GM12878 (cell line): Measurements from ENCODE around the gene SIPA1. TPM values are rescaled to one million over a fixed set of nuclear protein-coding genes. Genes with fewer than 3 reads are reported as not detected.

ENCODE experiments used
- BMI1 ChIP-seq: fragments of 450-650 bp; IDR thresholded peaks from 2 replicates; pipeline ENCODE4 v1.6.1; 2016; ENCODE audit warnings: mild to moderate bottlenecking, moderate library complexity, borderline replicate concordance
- ETV6 ChIP-seq, 2 experiments: fragments of 450-650 bp in 1 of 2; IDR thresholded peaks in 1 of 2; conservative IDR thresholded peaks in 1 of 2; 2 replicates each; pipeline ENCODE4 v1.6.1; 2014; ENCODE audit warnings: antibody characterized with exemption in 1 of 2, borderline replicate concordance in 1 of 2, low read depth in 1 of 2, mild to moderate bottlenecking in 1 of 2, moderate library complexity in 1 of 2
- FOXM1 ChIP-seq: IDR thresholded peaks from 2 replicates; pipeline ENCODE4 v1.6.1; 2012; ENCODE audit warnings: low read depth, mild to moderate bottlenecking, inconsistent platforms, low read length, moderate library complexity
- HDAC2 ChIP-seq: fragments of 200-600 bp; sonication (generic); IDR thresholded peaks from 2 replicates; pipeline ENCODE4 v1.6.1; 2017
- HDGF ChIP-seq: fragments of 450-650 bp; IDR thresholded peaks from 2 replicates; pipeline ENCODE4 v1.6.1; 2016; ENCODE audit warnings: antibody characterized with exemption
- HSF1 ChIP-seq: fragments of 150-350 bp; IDR thresholded peaks from 2 replicates; pipeline ENCODE4 v1.6.1; 2014; ENCODE audit warnings: mild to moderate bottlenecking, low read depth, low read length
- IKZF1 ChIP-seq: fragments of 450-650 bp; conservative IDR thresholded peaks from 2 replicates; pipeline ENCODE4 v1.6.1; 2017; ENCODE audit warnings: antibody characterized with exemption, mild to moderate bottlenecking
- JUND ChIP-seq: IDR thresholded peaks from 2 replicates; pipeline ENCODE4 v1.6.1; 2012; ENCODE audit warnings: low read depth, mild to moderate bottlenecking, low read length, improper control_type of control experiment, moderate library complexity
- MEF2A ChIP-seq: IDR thresholded peaks from 2 replicates; pipeline ENCODE4 v1.6.1; 2011; ENCODE audit warnings: low read depth, mild to moderate bottlenecking, low read length, moderate library complexity; ENCODE audit not compliant: insufficient read depth
- MEF2B ChIP-seq: fragments of 450-650 bp; IDR thresholded peaks from 2 replicates; pipeline ENCODE4 v1.6.1; 2018; ENCODE audit warnings: mild to moderate bottlenecking, moderate library complexity; ENCODE audit not compliant: partially characterized antibody, poor library complexity, severe bottlenecking
- NFIC ChIP-seq: IDR thresholded peaks from 2 replicates; pipeline ENCODE4 v1.6.1; 2012; ENCODE audit warnings: low read depth, mild to moderate bottlenecking, inconsistent platforms, low read length, moderate library complexity
- PKNOX1 ChIP-seq: fragments of 450-650 bp; IDR thresholded peaks from 2 replicates; pipeline ENCODE4 v1.6.1; 2016; ENCODE audit warnings: mild to moderate bottlenecking
- POLR2A ChIP-seq: IDR thresholded peaks from 2 replicates; pipeline ENCODE4 v1.6.1; 2011; ENCODE audit warnings: low read depth, mild to moderate bottlenecking, low read length
- POLR2AphosphoS5 ChIP-seq: IDR thresholded peaks from 2 replicates; pipeline ENCODE4 v1.6.1; 2011; ENCODE audit warnings: mild to moderate bottlenecking, low read length, inconsistent platforms
- RBBP5 ChIP-seq: fragments of 200-600 bp; sonication (generic); conservative IDR thresholded peaks from 2 replicates; pipeline ENCODE4 v1.6.1; 2016
- RFX5 ChIP-seq: IDR thresholded peaks from 2 replicates; pipeline ENCODE4 v1.6.1; 2011; ENCODE audit warnings: low read depth, low read length, improper control_type of control experiment
- SIX5 ChIP-seq: IDR thresholded peaks from 2 replicates; pipeline ENCODE4 v1.6.1; 2011; ENCODE audit warnings: mild to moderate bottlenecking, low read depth, low read length, moderate library complexity; ENCODE audit not compliant: severe bottlenecking
- SPI1 ChIP-seq: IDR thresholded peaks from 2 replicates; pipeline ENCODE4 v1.6.1; 2011; ENCODE audit warnings: low read depth, mild to moderate bottlenecking, low read length, moderate library complexity, borderline replicate concordance; ENCODE audit not compliant: insufficient read depth
- SREBF2 ChIP-seq: IDR thresholded peaks from 2 replicates; pipeline ENCODE4 v1.6.1; 2012; ENCODE audit warnings: mild to moderate bottlenecking, low read length
- TCF7 ChIP-seq: IDR thresholded peaks from 2 replicates; pipeline ENCODE4 v1.6.1; 2014; ENCODE audit warnings: antibody characterized with exemption, borderline replicate concordance
- ZBTB11 ChIP-seq: fragments of 450-650 bp; formaldehyde crosslinking; IDR thresholded peaks from 2 replicates; pipeline ENCODE4 v1.5.0; 2022; ENCODE audit warnings: mild to moderate bottlenecking, missing genetic modification characterization
- ZBTB4 ChIP-seq: fragments of 450-650 bp; formaldehyde crosslinking; IDR thresholded peaks from 2 replicates; pipeline ENCODE4 v1.4.0; 2022; ENCODE audit warnings: mild to moderate bottlenecking, moderate library complexity
- ZNF384 ChIP-seq: IDR thresholded peaks from 2 replicates; pipeline ENCODE4 v1.6.1; 2012; ENCODE audit warnings: low read depth, mild to moderate bottlenecking, low read length, improper control_type of control experiment, borderline replicate concordance
- polyA plus RNA-seq, 11 experiments: library from polyadenylated mRNA; depleted of rRNA in 4 of 11; unstranded in 6 of 11; stranded (reverse) in 5 of 11; fragments of >200 nt; fragmentation: Nextera tagmentation in 4 of 11; fragmentation: Illumina TruSeq in 1 of 11; extraction: Ambion mirVana in 4 of 11; extraction: Trizol in 1 of 11; gene quantifications; 1 replicate in 1 of 11; 2 replicates in 10 of 11; pipeline versions ENCODE4 v1.2.1 to v1.2.3, GENCODE V29; 2011 to 2016; ENCODE audit warnings: inconsistent platforms in 2 of 11, missing spikeins in 2 of 11, low read depth in 1 of 11
- total RNA-seq, 4 experiments: library from RNA; depleted of rRNA in 3 of 4; stranded (reverse); fragments of >200 nt in 3 of 4; fragmentation: Illumina TruSeq in 1 of 4; extraction: Trizol in 1 of 4; gene quantifications; 2 replicates each; pipeline versions ENCODE4 v1.2.1 to v1.2.3, GENCODE V29; 2013 to 2021

The SIPA1 gene
- total and polyA plus RNA-seq, 10 of the 15 experiments (the other 5 are each of a cell fraction or from before 2014, with no cell fraction given): 1.0 to 139 (median 33.4) TPM

GRCh38 chr11:65637794-65638419 is at the start of gene SIPA1 (continued):
- no peak for TF ChIP-seq ZBTB11 (CRISPR knock-in tag)
- TF ChIP-seq HDAC2: no peak
- TF ChIP-seq TCF7: no peak
- TF ChIP-seq PKNOX1: no peak
- TF ChIP-seq ZBTB4 (CRISPR knock-in tag): no peak
- no peak for TF ChIP-seq SREBF2
- TF ChIP-seq FOXM1: no peak
- TF ChIP-seq JUND: no peak
- TF ChIP-seq ETV6 (conservative IDR thresholded peaks at IDR 0.05 in 1 of 2, IDR thresholded peaks at IDR 0.05 in 1 of 2; ENCODE audit: borderline replicate concordance in 1 of 2, low read depth in 1 of 2): no peak
- TF ChIP-seq SIX5: no peak
- no peak for TF ChIP-seq MEF2A
- TF ChIP-seq RBBP5: no peak
- TF ChIP-seq HDGF: no peak
- no peak for TF ChIP-seq RFX5
- TF ChIP-seq NFIC: no peak
- TF ChIP-seq SPI1: no peak
- no peak for TF ChIP-seq MEF2B
- no peak for TF ChIP-seq ZNF384
- TF ChIP-seq POLR2AphosphoS5: peak; percentile 73
- no peak for TF ChIP-seq HSF1
- TF ChIP-seq IKZF1: no peak
- peak; percentile 81 for TF ChIP-seq POLR2A
- TF ChIP-seq BMI1: no peak
